Measurements from ENCODE around the gene SUPV3L1.

DNA sequence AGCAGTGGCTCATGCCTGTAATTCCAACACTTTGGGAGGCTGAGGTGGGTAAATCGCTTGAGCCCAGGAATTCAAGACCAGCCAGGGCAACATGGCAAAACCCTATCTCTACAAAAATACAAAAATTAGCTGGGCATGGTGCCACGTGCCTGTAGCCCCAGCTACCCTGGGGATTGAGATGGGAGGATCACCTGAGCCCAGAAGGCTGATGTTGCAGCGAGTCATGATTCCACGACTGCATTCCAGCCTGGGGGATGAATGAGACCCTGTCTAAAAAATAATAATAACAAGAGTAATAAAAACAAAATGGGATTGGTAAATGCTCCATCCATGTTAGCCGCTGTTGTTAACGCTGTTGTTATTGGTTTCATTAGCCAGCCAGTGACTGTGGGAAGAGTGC is 38.8 kb downstream of the SUPV3L1 start:
- TF ChIP-seq, protein P1, sequence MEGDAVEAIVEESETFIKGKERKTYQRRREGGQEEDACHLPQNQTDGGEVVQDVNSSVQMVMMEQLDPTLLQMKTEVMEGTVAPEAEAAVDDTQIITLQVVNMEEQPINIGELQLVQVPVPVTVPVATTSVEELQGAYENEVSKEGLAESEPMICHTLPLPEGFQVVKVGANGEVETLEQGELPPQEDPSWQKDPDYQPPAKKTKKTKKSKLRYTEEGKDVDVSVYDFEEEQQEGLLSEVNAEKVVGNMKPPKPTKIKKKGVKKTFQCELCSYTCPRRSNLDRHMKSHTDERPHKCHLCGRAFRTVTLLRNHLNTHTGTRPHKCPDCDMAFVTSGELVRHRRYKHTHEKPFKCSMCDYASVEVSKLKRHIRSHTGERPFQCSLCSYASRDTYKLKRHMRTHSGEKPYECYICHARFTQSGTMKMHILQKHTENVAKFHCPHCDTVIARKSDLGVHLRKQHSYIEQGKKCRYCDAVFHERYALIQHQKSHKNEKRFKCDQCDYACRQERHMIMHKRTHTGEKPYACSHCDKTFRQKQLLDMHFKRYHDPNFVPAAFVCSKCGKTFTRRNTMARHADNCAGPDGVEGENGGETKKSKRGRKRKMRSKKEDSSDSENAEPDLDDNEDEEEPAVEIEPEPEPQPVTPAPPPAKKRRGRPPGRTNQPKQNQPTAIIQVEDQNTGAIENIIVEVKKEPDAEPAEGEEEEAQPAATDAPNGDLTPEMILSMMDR (IDR thresholded peaks at IDR 0.05; ENCODE audit: control extremely low read depth in 1 of 3, insufficient read depth in 1 of 3, low read depth in 1 of 3, low read length in 3 of 3) = no peak
- TF ChIP-seq CHD2 (IDR thresholded peaks at IDR 0.05; ENCODE audit: low read length) (no peak), EZH2 (IDR thresholded peaks at IDR 0.05; ENCODE audit: low read depth, low read length, severe bottlenecking) (no peak), POLR2A (IDR thresholded peaks at IDR 0.05; ENCODE audit: control extremely low read depth in 1 of 2, low read depth in 2 of 2, low read length in 2 of 2) (no peak), EP300 (IDR thresholded peaks at IDR 0.05; ENCODE audit: borderline replicate concordance in 1 of 2, low read depth in 2 of 2, low read length in 2 of 2) (no peak)
- TF ChIP-seq, protein P2, sequence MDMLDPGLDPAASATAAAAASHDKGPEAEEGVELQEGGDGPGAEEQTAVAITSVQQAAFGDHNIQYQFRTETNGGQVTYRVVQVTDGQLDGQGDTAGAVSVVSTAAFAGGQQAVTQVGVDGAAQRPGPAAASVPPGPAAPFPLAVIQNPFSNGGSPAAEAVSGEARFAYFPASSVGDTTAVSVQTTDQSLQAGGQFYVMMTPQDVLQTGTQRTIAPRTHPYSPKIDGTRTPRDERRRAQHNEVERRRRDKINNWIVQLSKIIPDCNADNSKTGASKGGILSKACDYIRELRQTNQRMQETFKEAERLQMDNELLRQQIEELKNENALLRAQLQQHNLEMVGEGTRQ (IDR thresholded peaks at IDR 0.05; ENCODE audit: low read length) = no peak

All from H1 (cell line).